ENCODE results near the gene COX4I1. TPM values are rescaled to one million over a fixed set of nuclear protein-coding genes. Genes with fewer than 3 reads are reported as not detected.
"Not testable (repeated sequence)": the region's sequence is repeated elsewhere in the genome, so short reads cannot be mapped to it uniquely, and the experiment has no call there.

COX4I1 gene
- total and polyA plus RNA-seq, 2 experiments from 2014 or later: 743 to 1,231 TPM

DNA sequence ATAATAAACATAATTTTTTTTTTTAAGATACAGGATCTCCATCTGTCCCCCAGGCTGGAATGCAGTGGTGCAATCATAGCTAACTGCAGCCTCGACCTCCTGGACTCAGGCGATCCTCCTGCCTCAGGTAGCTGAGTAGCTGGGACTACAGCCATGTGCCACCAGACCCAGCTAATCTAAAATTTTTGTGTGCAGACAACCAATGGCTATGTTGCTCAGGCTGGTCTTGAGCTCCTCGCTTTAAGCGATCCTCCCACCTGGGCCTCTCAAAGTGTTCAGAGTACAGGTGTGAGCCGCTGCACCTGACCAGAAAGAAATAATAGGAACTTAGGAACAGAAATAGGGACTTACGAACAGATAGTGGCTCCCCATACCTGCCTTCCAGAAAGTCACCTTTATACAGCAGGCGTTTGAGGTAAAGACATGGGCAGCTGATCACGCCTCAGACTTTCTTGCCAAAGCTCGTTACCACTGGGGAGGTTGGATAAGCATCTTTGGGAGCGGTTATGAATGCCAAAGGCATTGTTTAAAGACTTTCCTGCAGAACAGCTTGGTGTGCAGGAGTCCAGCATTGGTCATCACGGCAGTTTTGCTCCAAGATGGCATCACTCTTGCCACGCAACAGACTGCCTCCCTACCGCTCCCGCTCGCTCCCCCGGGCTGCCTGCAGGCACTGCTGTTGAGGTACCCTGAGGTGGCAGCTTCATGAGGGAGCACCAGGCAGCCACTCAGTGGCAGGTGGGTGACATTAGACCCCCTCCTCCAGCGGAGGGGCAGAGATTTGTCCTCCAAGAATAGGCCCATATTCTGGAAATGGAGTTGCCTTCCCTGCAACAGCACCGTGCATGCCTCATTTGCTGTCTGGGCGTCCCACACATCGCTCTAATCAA lies 13.6 kb downstream of the COX4I1 start:
- no peaks in the 10 kb centered on the region for H3K36me3 ChIP-seq
- no peak for DNase-seq (ENCODE audit: low read depth in 1 of 2, low spot score in 1 of 2)
- H3K27me3 ChIP-seq: peaks cover 4% of the 10 kb centered on the region
- TF ChIP-seq, protein P1, sequence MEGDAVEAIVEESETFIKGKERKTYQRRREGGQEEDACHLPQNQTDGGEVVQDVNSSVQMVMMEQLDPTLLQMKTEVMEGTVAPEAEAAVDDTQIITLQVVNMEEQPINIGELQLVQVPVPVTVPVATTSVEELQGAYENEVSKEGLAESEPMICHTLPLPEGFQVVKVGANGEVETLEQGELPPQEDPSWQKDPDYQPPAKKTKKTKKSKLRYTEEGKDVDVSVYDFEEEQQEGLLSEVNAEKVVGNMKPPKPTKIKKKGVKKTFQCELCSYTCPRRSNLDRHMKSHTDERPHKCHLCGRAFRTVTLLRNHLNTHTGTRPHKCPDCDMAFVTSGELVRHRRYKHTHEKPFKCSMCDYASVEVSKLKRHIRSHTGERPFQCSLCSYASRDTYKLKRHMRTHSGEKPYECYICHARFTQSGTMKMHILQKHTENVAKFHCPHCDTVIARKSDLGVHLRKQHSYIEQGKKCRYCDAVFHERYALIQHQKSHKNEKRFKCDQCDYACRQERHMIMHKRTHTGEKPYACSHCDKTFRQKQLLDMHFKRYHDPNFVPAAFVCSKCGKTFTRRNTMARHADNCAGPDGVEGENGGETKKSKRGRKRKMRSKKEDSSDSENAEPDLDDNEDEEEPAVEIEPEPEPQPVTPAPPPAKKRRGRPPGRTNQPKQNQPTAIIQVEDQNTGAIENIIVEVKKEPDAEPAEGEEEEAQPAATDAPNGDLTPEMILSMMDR (IDR thresholded peaks at IDR 0.05; ENCODE audit: low read depth, low read length): no peak
- H3K9me3 ChIP-seq (ENCODE audit: low read depth): no peaks in the 10 kb centered on the region
- H3K27ac ChIP-seq: no peak overlapping the region
- H3K4me1 ChIP-seq (ENCODE audit: low read depth): no peaks in the 10 kb centered on the region
- no peak overlapping the region for H3K4me3 ChIP-seq

DNA sequence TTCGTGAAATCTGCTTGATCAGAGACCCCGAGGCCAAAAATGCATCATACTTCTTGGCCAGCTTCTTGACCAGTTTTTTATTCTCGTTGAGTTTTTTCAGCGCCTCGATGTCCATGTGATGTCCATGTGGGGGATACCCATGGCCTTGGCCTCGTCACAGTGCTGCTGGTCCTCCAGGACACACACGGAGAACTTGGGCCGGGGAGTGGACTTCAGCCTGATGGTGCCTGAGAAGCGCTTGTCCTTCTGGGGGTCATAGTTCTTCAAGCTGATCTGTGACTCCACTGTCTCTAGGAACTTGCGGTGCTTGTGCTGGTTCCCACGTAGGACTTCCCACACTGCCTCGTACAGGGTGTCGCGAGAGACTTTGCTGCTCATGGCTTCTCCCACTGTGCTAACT lies 16.7 kb downstream of the COX4I1 start:
- no peak overlapping the region for H3K27ac ChIP-seq
- no peaks in the 10 kb centered on the region for H3K36me3 ChIP-seq
- H3K9me3 ChIP-seq (ENCODE audit: low read depth): no peaks in the 10 kb centered on the region
- DNase-seq (ENCODE audit: low read depth in 1 of 2, low spot score in 1 of 2): no peak
- no peak overlapping the region for H3K4me3 ChIP-seq
- TF ChIP-seq, protein P1 (IDR thresholded peaks at IDR 0.05; ENCODE audit: low read depth, low read length): no peak
- H3K4me1 ChIP-seq (ENCODE audit: low read depth): no peaks in the 10 kb centered on the region
- H3K27me3 ChIP-seq: peaks cover 23% of the 10 kb centered on the region

DNA sequence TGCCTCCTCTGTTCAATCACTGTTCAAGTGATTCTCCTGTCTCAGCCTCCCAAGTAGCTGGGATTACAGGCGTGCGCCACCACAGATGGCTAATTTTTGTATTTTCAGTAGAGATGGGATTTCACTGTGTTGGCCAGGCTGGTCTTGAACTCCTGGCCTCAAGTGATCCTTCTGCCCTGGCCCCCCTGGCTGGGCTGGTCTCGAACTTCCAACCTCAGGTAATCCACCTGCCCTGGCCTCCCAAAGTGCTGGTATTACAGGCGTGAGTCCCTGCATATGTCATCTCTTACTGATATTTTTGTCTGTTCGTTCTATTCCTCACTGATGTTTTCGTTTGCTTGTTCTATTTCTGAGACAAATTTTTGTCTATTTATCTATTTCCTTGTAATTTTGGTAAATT lies 17.7 kb downstream of the COX4I1 start:
- H3K27me3 ChIP-seq: peaks cover 25% of the 10 kb centered on the region
- not testable (repeated sequence) for H3K4me3 ChIP-seq; H3K9me3 ChIP-seq (ENCODE audit: low read depth); H3K27ac ChIP-seq; DNase-seq (ENCODE audit: low read depth in 1 of 2, low spot score in 1 of 2); H3K36me3 ChIP-seq; H3K4me1 ChIP-seq (ENCODE audit: low read depth)

DNA sequence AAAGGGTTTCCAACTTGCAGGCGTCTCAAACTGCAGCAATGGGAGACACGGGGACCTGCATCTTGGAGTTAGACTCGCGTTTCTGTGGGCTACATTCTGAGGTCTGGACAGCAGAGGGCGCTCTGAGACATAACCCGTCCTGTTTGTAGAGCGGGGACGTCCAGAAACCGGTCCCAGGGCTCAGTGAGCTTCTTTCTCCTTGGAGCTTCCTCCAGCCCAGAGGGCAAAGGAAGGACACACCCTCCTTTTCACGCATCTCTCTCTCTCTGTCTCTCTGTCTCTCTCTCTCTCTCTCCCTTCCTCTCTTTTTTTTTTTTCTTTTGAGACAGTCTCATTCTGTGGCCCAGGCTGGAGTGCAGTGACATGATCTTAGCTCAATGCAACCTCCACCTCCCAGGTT lies 19.8 kb downstream of the COX4I1 start:
- DNase-seq (ENCODE audit: low read depth in 1 of 2, low spot score in 1 of 2): peak; percentile 86 to 91
- Histone ChIP-seq H3K9me3 (ENCODE audit: low read depth) (no peaks in the 10 kb centered on the region), H3K27ac (no peak overlapping the region), H3K27me3 (peaks cover 21% of the 10 kb centered on the region), H3K4me1 (ENCODE audit: low read depth) (no peaks in the 10 kb centered on the region), H3K4me3 (no peak overlapping the region), H3K36me3 (no peaks in the 10 kb centered on the region)
- TF ChIP-seq, protein P1 (IDR thresholded peaks at IDR 0.05; ENCODE audit: low read depth, low read length): peak; percentile 78

DNA sequence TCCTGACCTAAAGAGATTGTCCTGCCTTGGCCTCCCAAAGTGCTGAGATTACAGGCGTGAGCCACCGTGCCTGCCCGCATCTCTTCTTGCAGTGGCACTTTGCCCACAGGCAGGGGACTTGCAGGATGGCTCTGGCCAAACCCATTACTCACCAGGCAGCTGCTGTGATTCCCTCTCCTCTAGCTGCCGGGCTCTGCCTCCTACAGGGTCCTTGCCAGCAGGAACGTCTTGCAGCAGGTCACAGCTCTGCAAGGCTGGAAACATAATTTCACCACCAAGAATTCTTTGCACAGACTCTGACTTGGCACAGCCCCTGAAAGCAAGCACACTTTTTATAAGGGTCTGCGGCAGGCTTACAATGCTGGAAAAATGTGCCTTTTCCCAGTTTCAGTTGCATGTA lies 20.3 kb downstream of the COX4I1 start:
- TF ChIP-seq, protein P1 (IDR thresholded peaks at IDR 0.05; ENCODE audit: low read depth, low read length): no peak
- Histone ChIP-seq H3K4me1 (ENCODE audit: low read depth) (no peaks in the 10 kb centered on the region), H3K9me3 (ENCODE audit: low read depth) (no peaks in the 10 kb centered on the region), H3K4me3 (no peak overlapping the region), H3K36me3 (no peaks in the 10 kb centered on the region), H3K27ac (no peak overlapping the region), H3K27me3 (peaks cover 21% of the 10 kb centered on the region)
- no peak for DNase-seq (ENCODE audit: low read depth in 1 of 2, low spot score in 1 of 2)

DNA sequence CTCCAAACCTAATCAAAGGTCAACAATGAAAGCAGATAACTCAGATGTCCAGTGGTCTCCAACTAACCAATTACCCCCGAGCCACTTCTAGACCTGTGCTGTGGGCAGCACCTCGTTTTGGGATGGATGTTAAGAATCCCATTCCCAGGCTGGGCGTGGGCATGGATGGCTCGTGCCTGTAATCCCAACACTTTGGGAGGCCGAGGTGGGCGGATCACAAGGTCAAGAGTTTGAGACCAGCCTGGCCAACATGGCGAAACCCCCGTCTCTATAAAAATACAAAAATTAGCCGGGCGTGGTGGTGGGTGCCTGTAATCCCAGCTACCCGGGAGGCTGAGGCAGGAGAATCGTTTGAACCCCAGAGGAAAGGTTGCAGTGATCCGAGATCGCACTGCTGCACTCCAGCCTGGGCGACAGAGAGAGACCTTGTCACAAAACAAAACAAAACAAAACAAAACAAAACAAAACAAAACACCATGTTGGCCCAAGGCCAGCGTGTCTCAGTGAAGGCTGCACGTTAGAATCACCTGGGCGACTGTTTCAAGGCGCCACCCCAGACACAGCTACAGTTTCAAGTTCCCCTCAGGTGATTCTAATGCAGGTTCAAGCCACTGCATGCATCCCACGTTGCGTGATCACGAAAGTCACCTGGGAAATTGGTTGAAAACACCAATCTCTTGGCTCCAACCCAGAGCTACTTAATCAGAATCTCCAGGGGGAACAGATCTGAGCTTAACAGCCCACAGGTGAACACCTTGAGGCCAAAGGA lies 21.3 kb downstream of the COX4I1 start:
- DNase-seq (ENCODE audit: low read depth in 1 of 2, low spot score in 1 of 2): no peak
- H3K9me3 ChIP-seq (ENCODE audit: low read depth): no peaks in the 10 kb centered on the region
- no peak overlapping the region for H3K4me3 ChIP-seq
- H3K27me3 ChIP-seq: peaks cover 21% of the 10 kb centered on the region
- TF ChIP-seq, protein P1 (IDR thresholded peaks at IDR 0.05; ENCODE audit: low read depth, low read length): no peak
- H3K4me1 ChIP-seq (ENCODE audit: low read depth): no peaks in the 10 kb centered on the region
- no peak overlapping the region for H3K27ac ChIP-seq
- no peaks in the 10 kb centered on the region for H3K36me3 ChIP-seq
